ENCODE data around the gene KAT6B.
"Not testable (repeated sequence)": the region's sequence is repeated elsewhere in the genome, so short reads cannot be mapped to it uniquely, and the experiment has no call there.

The KAT6B gene

GRCh38 chr10:74874649-74875048 lies 48.2 kb downstream of the KAT6B start:
- DNase-seq (ENCODE audit: extremely low read depth, low read depth), result no peak
- no peak overlapping the region for H3K4me3 ChIP-seq (replicated peaks; ENCODE audit: low read depth, low read length)
- TF ChIP-seq, protein P1, sequence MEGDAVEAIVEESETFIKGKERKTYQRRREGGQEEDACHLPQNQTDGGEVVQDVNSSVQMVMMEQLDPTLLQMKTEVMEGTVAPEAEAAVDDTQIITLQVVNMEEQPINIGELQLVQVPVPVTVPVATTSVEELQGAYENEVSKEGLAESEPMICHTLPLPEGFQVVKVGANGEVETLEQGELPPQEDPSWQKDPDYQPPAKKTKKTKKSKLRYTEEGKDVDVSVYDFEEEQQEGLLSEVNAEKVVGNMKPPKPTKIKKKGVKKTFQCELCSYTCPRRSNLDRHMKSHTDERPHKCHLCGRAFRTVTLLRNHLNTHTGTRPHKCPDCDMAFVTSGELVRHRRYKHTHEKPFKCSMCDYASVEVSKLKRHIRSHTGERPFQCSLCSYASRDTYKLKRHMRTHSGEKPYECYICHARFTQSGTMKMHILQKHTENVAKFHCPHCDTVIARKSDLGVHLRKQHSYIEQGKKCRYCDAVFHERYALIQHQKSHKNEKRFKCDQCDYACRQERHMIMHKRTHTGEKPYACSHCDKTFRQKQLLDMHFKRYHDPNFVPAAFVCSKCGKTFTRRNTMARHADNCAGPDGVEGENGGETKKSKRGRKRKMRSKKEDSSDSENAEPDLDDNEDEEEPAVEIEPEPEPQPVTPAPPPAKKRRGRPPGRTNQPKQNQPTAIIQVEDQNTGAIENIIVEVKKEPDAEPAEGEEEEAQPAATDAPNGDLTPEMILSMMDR (IDR thresholded peaks at IDR 0.05; ENCODE audit: low read depth, low read length, missing control alignments), result no peak

DNA sequence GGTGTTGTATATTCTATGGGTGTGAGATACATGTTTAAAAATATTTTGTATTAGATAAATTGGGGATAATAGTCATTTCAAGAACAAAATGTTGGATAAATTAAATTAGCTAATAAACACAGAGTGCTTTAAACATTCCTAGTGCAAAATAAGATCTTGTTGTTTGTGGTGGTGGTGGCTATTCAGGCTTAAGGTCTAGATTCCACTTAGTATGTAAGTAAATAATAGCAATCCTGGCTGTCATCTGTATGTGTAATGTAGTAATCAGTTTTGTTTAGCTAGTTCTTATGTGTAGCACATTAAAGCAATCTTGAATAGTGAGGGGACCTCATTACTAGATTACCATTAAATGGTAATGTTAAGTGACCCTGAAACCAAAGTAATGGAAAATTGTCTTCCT lies 48.7 kb downstream of the KAT6B start:
- no peak overlapping the region for H3K4me3 ChIP-seq (replicated peaks; ENCODE audit: low read depth, low read length)
- DNase-seq (ENCODE audit: extremely low read depth, low read depth), result no peak
- TF ChIP-seq, protein P1 (IDR thresholded peaks at IDR 0.05; ENCODE audit: low read depth, low read length, missing control alignments), result no peak

DNA sequence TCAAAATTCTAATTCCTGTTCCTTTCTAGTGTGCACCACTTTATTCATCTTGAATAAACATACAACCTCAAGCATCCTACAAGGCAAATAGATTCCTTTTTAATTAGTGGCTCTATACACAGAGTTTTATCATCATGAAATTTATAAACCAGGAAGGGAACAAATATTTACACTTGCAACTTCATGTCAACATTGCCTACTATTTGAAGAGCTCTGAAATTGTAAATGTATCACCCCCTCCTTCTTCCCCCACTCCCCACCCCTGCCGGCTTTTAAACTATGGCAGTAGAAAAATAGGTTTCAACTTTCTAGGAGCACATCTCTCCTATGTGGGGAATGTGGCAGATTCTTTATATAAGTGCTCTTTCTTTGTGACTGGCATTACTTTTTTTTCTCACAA lies 49.6 kb downstream of the KAT6B start:
- DNase-seq (ENCODE audit: extremely low read depth, low read depth), result no peak
- TF ChIP-seq, protein P1 (IDR thresholded peaks at IDR 0.05; ENCODE audit: low read depth, low read length, missing control alignments), result no peak
- no peak overlapping the region for H3K4me3 ChIP-seq (replicated peaks; ENCODE audit: low read depth, low read length)

- DNase-seq (ENCODE audit: extremely low read depth, low read depth); H3K4me3 ChIP-seq (replicated peaks; ENCODE audit: low read depth, low read length): not testable (repeated sequence)
Observed at GRCh38 chr10:74877054-74877453, 50.7 kb downstream of the KAT6B start.

DNA sequence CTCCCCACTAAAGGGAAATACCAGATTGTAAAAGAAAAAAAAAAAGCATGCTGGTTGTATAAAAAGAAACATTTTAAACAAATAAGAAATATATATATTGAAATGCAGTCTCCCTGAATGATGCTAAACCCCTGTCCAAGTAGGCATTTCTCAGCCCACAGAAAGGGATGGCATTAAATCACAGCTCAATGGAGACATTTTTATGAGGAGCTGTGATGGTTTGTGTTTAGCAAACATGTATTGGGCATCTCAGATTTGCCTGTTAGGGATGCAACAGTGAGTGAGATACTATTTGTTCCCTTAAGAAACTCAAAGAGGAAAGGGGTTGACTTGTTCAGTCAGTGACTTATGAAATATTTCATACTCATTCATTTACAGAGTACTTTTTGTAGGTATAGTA lies 51.5 kb downstream of the KAT6B start:
- DNase-seq (ENCODE audit: extremely low read depth, low read depth), result no peak
- no peak overlapping the region for H3K4me3 ChIP-seq (replicated peaks; ENCODE audit: low read depth, low read length)
- TF ChIP-seq, protein P1 (IDR thresholded peaks at IDR 0.05; ENCODE audit: low read depth, low read length, missing control alignments), result no peak

GRCh38 chr10:74880041-74880440 lies 53.6 kb downstream of the KAT6B start:
- DNase-seq (ENCODE audit: extremely low read depth, low read depth), result no peak
- TF ChIP-seq, protein P1 (IDR thresholded peaks at IDR 0.05; ENCODE audit: low read depth, low read length, missing control alignments), result no peak
- no peak overlapping the region for H3K4me3 ChIP-seq (replicated peaks; ENCODE audit: low read depth, low read length)

- no peak overlapping the region for H3K4me3 ChIP-seq (replicated peaks; ENCODE audit: low read depth, low read length)
- TF ChIP-seq, protein P1 (IDR thresholded peaks at IDR 0.05; ENCODE audit: low read depth, low read length, missing control alignments), result no peak
- DNase-seq (ENCODE audit: extremely low read depth, low read depth), result no peak
Observed at GRCh38 chr10:74881253-74881884, 55.0 kb downstream of the KAT6B start.
